ENCODE results near the gene AFF3. TPM values are rescaled to one million over a fixed set of nuclear protein-coding genes. Genes with fewer than 3 reads are reported as not detected.
"Not testable (repeated sequence)": the region's sequence is repeated elsewhere in the genome, so short reads cannot be mapped to it uniquely, and the experiment has no call there.

Gene AFF3
- total RNA-seq, 2 experiments from 2014 or later, result 0.09 to 0.55 TPM

DNA sequence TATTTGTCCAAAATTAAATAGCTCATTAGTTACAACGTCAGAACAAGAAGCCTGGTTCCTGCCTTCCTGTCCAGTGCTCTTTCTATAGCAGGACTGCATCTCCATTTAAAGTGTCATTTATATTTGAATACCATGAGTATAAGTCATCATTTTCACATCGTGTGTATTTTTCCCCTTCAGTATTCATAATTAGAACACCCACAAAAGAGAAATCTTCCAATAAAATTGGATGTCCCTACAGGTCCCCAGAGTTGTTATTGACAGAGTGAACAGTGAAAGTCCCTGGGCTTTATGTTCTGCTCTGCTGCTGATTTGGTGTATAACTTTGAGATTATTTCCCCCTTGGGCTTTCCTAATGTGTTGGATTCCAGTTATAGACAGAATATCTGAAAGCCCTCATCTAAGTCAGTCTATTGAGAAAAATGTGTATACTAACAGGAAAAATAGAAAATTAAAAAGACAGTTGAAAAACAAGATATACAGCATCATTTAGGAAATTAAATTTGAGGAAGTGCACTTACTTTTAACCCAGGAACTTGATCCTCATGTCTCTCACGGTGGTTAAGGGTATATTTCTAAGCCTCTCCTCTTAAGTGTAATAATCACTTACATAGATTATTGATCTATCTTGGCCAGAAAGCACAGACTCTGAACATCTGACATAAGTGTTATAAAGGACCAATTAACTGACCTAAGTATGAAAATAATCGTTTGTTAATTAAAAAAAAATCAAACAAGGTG is 637.4 kb downstream of the AFF3 start:
- CTCF ChIA-PET, result no interaction called here
- no peaks in the 10 kb centered on the region for H3K36me3 Mint-ChIP-seq
- peaks cover 9% of the 10 kb centered on the region for H3K4me1 Mint-ChIP-seq
- peaks cover 2% of the 10 kb centered on the region for H3K9me3 Mint-ChIP-seq (ENCODE audit: low read depth)
- H3K27ac Mint-ChIP-seq, result no peak overlapping the region
- ATAC-seq (no peak), DNase-seq (no peak)
- no peak overlapping the region for H3K4me3 Mint-ChIP-seq
- H3K27me3 Mint-ChIP-seq, result peaks cover 7% of the 10 kb centered on the region

DNA sequence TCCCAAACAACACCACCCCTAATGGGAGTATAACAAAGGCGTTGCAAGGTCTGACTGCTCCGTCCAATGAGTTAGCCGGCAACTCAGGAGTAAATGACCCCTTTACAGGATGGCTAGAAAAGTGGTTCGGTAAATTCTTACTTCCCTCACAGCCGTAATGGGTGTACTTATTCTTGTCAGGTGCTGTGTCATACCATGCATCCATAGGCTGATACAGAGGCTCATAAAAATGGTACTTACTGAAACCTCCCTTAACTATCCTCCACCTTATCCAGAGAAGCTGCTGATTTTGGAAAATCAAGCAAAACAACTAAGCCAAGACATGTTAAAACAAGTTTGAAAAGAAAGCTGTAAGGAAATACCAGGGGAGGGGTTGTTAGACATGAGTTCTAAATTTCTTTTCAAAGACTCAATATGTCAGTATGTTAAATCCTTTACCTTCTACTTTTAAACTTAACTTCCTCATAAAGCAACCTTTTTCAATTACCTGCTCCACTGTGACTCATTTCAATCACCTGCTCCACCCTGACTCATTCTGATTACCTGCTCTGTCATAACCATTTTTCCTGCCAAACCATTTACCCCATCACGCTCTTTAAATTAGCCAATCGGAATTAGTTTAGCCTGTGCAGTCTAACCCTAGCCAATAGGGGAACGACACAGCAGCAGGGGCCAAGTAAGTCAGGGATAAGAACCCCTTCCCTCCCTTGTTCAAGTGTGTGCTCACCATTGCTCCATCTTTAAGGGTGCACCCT is 638.6 kb downstream of the AFF3 start:
- DNase-seq; H3K4me1 Mint-ChIP-seq; H3K27ac Mint-ChIP-seq; H3K9me3 Mint-ChIP-seq (ENCODE audit: low read depth); H3K36me3 Mint-ChIP-seq; ATAC-seq; CTCF ChIA-PET; H3K4me3 Mint-ChIP-seq: not testable (repeated sequence)
- peaks cover 16% of the 10 kb centered on the region for H3K27me3 Mint-ChIP-seq

DNA sequence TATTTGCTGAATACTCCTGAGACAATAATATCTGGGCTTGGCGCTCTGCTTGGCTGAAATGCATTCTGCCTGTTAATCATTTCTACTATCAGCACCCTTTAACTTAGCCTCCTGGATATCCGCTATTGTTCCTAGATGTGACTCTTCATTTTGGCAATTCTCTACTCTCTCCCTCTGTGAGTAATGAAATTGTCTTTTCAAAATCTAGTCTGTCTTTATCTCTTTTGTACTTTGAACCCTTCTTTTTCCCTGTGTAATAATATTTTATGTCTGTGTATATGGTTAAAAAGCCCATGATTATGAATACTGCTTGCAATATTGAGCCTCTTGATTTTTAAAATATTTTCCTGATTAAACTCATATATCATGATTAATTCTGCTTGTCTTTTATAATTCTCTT is 646.4 kb downstream of the AFF3 start:
- CTCF ChIA-PET, result no interaction called here
- no peak overlapping the region for H3K27ac Mint-ChIP-seq
- H3K4me3 Mint-ChIP-seq, result no peak overlapping the region

More for the DNA sequence above, 646.4 kb downstream of the AFF3 start:
- Mint-ChIP-seq H3K9me3 (ENCODE audit: low read depth) (no peaks in the 10 kb centered on the region), H3K4me1 (peaks cover 5% of the 10 kb centered on the region), H3K36me3 (no peaks in the 10 kb centered on the region), H3K27me3 (peaks cover 37% of the 10 kb centered on the region)
- no peak for DNase-seq
- ATAC-seq, result no peak

Other genes starting within 250 kb of the AFF3 start
- gene LONRF2, start 179.9 kb upstream of the AFF3 start, total RNA-seq, result under 1 TPM; 0.15 to 0.21 TPM